HT1080 (cell line): ENCODE measurements around the gene PRDM16. TPM values are rescaled to one million over a fixed set of nuclear protein-coding genes. Genes with fewer than 3 reads are reported as not detected.

Experiments used
- DNase-seq: peaks from one replicate; pipeline ENCODE4 v3.0.0-alpha.2; 2015; ENCODE audit warnings: low read depth
- total RNA-seq: library from RNA; depleted of rRNA; stranded (reverse); fragments of >200 nt; shearing (Covaris generic); gene quantifications from 2 replicates; pipeline ENCODE4 v1.2.3, GENCODE V29; 2014

The PRDM16 gene
- total RNA-seq, 1 experiment from 2014 or later: not detected

- DNase-seq: no peak
Measured at GRCh38 chr1:3457910-3458883, 389.2 kb downstream of the PRDM16 start.

GRCh38 chr1:3459051-3459908, 390.3 kb downstream of the PRDM16 start:
- no peak for DNase-seq

- DNase-seq: no peak
Measured at GRCh38 chr1:3459940-3460671, 391.1 kb downstream of the PRDM16 start.

GRCh38 chr1:3460672-3461131, 391.7 kb downstream of the PRDM16 start:
- DNase-seq: no peak

- no peak for DNase-seq
Measured at GRCh38 chr1:3461238-3461933, 392.4 kb downstream of the PRDM16 start.

- DNase-seq: no peak
Measured at GRCh38 chr1:3461934-3462275, 392.9 kb downstream of the PRDM16 start.

- DNase-seq: no peak
Measured at GRCh38 chr1:3462356-3463012, 393.5 kb downstream of the PRDM16 start.

GRCh38 chr1:3463013-3463385, 394.0 kb downstream of the PRDM16 start:
- DNase-seq: no peak

GRCh38 chr1:3463408-3463863, 394.4 kb downstream of the PRDM16 start:
- DNase-seq: no peak

GRCh38 chr1:3463891-3464648, 395.1 kb downstream of the PRDM16 start:
- DNase-seq: no peak

GRCh38 chr1:3464649-3465025, 395.6 kb downstream of the PRDM16 start:
- no peak for DNase-seq

- no peak for DNase-seq
Measured at GRCh38 chr1:3465091-3465934, 396.3 kb downstream of the PRDM16 start.

GRCh38 chr1:3465935-3466321, 396.9 kb downstream of the PRDM16 start:
- DNase-seq: no peak

- DNase-seq: no peak
Measured at GRCh38 chr1:3466366-3467075, 397.5 kb downstream of the PRDM16 start.

GRCh38 chr1:3467096-3468036, 398.4 kb downstream of the PRDM16 start:
- DNase-seq: no peak

- no peak for DNase-seq
Measured at GRCh38 chr1:3468236-3469103, 399.5 kb downstream of the PRDM16 start.
